RWPE1 (cell line): ENCODE measurements around the gene C2orf81.

ENCODE experiments used
- CTCF ChIA-PET: fragments of 350-600 bp; sonication (Branson Sonifier 250); formaldehyde crosslinking; extraction: SDS; loops from one replicate; lab custom pipeline; 2021; lab: Yijun Ruan, JAX
- POLR2A ChIA-PET: fragments of 400-600 bp; formaldehyde crosslinking; extraction: SDS; loops from one replicate; lab custom pipeline; 2020; ENCODE audit warnings: antibody characterized with exemption; ENCODE audit not compliant: low non-redundant PET; lab: Yijun Ruan, JAX
- DNase-seq: peaks from one replicate; pipeline ENCODE4 v3.0.0; 2012; ENCODE audit warnings: low spot score
- H3K27ac ChIP-seq: fragments of 450-650 bp; 2 replicates; pipeline ENCODE4 v1.5.1; 2017
- TF ChIP-seq, protein P1 (sequence below): fragments of 450-650 bp; conservative IDR thresholded peaks from 2 replicates; pipeline ENCODE4 v1.5.1; 2017; ENCODE audit warnings: low read depth, mild to moderate bottlenecking

Gene C2orf81

DNA sequence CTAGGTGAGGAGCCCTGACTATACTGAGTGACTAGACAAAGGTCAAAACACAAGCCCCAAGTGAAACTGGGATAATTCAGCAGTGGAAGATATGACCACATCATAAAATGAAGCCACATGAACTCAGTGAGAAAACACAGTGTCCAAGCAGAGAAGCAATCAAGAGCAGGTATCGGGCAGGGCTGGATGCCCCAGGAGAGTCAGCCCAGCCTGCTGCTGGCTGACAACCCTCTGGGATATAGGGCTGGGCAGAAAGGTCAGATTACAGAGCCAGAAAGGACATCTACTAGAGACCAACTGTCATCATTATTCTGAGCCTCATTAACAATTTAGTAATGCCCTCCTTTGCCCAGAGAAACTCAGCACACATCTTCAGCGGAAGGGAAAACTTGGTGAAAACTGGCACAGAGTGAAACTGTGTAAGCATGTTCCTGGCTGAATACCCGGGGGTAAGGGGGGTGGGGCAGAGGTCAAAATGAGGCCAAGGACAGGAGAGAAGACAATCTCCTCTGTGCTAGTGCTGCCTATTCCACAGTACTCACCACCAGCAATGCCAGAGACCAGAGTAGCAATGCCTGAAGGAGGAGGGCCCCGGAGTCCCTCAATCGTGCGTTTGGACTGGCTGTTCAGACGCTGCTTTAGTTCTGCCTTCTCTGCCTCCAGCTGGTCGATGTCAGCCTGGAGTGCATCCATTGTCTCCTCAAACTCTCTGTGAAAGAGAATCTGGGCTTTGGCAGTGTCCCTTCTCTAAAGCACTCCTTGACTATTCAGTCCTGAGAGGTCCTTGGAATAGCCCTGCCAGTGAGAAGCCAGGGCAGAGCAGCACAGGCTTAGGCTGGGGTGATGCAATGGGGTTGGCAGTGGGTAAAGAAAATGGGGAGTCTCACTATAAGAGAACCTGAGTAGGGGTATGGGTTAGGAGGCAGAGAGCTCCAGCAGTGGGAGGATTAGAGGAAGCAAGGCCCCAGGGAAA, 56.6 kb downstream of the C2orf81 start:
- CTCF ChIA-PET = no interaction called here

More for the DNA sequence above, 56.6 kb downstream of the C2orf81 start:
- DNase-seq = no peak
- TF ChIP-seq, protein P1, sequence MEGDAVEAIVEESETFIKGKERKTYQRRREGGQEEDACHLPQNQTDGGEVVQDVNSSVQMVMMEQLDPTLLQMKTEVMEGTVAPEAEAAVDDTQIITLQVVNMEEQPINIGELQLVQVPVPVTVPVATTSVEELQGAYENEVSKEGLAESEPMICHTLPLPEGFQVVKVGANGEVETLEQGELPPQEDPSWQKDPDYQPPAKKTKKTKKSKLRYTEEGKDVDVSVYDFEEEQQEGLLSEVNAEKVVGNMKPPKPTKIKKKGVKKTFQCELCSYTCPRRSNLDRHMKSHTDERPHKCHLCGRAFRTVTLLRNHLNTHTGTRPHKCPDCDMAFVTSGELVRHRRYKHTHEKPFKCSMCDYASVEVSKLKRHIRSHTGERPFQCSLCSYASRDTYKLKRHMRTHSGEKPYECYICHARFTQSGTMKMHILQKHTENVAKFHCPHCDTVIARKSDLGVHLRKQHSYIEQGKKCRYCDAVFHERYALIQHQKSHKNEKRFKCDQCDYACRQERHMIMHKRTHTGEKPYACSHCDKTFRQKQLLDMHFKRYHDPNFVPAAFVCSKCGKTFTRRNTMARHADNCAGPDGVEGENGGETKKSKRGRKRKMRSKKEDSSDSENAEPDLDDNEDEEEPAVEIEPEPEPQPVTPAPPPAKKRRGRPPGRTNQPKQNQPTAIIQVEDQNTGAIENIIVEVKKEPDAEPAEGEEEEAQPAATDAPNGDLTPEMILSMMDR = no peak
- no peak overlapping the region for H3K27ac ChIP-seq
- POLR2A ChIA-PET = no interaction called here
